ENCODE results near the gene ANKS6.

DNA sequence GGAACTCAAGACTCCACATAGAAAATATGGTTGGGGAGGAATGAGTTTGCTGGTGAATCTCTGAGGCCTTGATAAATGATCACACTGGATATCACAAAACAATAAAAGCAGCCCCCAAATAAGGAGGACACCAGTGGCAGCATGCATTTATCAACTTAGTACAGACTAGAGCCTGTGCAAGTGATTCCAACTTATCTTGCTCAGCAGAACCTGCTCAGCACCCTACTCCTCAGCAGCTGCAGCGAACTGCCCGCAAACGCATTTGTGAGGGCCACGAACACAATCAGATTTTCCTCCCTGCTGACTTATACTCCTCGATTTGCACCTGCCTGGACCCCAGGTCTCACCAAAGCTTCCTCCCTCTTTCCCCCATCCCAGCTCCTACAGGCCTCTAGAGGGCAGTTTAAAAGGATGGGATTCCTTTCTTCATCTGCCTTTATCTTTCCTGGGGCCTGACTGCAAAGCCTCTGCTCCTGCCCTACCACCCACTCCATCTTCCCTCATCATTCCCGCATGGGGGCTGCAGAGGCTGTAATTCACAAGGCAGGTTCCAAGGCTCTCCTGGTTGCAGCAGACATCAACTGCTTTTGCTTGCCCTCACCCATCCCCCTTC lies 41.2 kb downstream of the ANKS6 start:
- TF ChIP-seq POLR2A (IDR thresholded peaks at IDR 0.05; ENCODE audit: low read depth, low read length) (no peak), POLR2AphosphoS5 (IDR thresholded peaks at IDR 0.05; ENCODE audit: low read depth, low read length) (no peak), TAF1 (IDR thresholded peaks at IDR 0.05; ENCODE audit: low read depth, low read length) (no peak), POU2F2 (IDR thresholded peaks at IDR 0.05; ENCODE audit: low read depth, low read length) (no peak), SPI1 (IDR thresholded peaks at IDR 0.05; ENCODE audit: low read depth, low read length) (no peak)
